Stimulated activated CD8-positive, alpha-beta memory T cell treated with anti-CD3 and anti-CD28 coated beads, Interleukin-4, amount 100 ng/mL, for 4 hours (primary cell): Measurements from ENCODE around the gene ASPSCR1.

Experiments used
- DNase-seq, 2 donors: peaks; one replicate each; pipeline ENCODE4 v3.0.0-alpha.2; 2020; ENCODE audit warnings: low read depth in 2 of 2, low spot score in 1 of 2

Gene ASPSCR1

GRCh38 chr17:81996757-81997441 is 19.5 kb downstream of the ASPSCR1 start:
- no peak for DNase-seq

- DNase-seq: no peak
Measured at GRCh38 chr17:81998212-81998611, 20.8 kb downstream of the ASPSCR1 start.

- DNase-seq: no peak
Measured at GRCh38 chr17:81998691-81999438, 21.4 kb downstream of the ASPSCR1 start.

GRCh38 chr17:81999587-81999975 is 22.2 kb downstream of the ASPSCR1 start:
- DNase-seq: no peak

- no peak for DNase-seq
Measured at GRCh38 chr17:81999976-82000802, 22.8 kb downstream of the ASPSCR1 start.

DNA sequence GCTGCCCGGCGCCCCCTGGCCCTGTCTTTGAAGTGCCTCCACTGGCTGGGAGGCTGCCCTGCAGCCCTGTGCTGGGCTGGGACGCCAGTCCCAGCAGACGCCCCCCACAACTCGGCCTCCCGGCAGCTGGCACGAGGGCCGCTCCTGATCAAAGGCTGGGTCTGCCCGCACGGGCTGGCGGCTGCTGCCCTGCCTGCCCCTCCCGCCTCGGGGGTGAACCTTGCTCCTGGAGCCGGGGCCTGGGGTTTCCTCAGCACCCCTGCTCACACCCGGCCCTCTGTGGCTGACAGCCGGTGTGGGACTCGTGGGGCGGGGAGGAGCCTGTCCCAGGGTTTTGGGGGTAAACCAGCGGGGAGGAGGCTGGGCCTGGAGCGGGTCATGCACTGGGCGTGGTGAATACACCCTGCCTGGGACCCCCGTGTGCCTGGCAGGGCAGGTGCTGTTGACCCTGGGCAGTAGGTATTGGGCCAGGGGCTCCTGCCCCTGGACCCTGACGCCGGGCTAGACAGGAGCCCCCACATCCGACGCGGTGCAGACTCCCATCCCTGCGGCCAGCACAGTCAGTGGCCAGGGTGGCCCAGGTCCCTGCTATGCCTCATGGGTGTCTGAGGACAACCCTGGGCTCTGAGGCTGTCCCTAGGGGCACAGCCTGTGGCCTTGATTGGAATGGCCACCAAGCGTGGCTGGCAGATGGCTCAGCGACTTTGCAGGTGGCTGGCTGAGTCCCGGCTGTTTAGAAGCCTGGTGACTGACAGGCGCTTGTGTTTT is 23.6 kb downstream of the ASPSCR1 start:
- no peak for DNase-seq

- no peak for DNase-seq
Measured at GRCh38 chr17:82001571-82002056, 24.2 kb downstream of the ASPSCR1 start.

DNA sequence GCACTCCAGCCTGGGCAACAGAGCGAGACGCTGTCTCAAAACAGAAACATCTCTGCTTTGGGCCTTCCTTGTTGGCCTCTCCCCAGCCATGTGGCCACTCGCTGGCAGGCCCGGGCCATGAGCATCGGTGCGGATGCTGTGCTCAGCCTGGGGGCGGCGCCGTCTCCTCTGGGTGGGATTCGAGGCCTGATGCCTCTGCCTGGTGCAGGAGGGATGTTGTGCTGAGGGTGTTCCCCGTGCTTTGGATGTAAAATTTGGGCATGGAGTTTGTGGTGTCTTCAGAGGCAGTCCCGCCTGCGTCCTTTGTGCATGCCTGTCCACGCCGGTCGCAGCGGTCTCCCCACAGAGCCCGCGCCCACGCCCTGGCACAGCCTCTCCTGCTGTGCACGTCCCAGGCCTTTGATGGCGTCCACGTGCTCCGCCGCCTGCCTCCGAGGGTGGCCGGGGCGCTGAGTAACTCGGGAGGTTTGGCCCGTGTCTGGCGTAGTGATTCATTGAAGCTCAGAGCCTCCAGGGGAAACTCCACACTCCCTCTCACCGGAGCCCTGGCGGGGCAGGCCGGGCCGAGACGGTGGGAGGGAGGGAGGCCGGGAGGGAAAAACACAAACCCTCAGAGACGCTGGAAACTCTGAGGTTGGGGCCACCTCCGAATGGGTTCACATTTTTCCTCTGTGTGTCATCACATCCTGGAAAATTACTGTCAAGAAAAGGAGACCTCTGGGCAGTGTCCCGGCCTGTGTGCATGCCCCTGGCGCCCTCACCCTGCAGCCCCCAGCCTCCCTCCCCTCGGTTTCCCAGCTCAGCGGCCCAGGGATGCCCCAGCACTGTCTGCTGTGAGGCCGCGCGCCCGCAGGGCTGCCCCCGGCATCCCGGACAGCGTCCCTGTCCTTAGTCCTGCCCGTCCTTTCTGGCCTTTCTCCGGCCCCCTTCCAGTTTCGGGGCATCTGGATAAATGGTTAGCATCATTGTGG is 26.3 kb downstream of the ASPSCR1 start:
- DNase-seq: no peak

DNA sequence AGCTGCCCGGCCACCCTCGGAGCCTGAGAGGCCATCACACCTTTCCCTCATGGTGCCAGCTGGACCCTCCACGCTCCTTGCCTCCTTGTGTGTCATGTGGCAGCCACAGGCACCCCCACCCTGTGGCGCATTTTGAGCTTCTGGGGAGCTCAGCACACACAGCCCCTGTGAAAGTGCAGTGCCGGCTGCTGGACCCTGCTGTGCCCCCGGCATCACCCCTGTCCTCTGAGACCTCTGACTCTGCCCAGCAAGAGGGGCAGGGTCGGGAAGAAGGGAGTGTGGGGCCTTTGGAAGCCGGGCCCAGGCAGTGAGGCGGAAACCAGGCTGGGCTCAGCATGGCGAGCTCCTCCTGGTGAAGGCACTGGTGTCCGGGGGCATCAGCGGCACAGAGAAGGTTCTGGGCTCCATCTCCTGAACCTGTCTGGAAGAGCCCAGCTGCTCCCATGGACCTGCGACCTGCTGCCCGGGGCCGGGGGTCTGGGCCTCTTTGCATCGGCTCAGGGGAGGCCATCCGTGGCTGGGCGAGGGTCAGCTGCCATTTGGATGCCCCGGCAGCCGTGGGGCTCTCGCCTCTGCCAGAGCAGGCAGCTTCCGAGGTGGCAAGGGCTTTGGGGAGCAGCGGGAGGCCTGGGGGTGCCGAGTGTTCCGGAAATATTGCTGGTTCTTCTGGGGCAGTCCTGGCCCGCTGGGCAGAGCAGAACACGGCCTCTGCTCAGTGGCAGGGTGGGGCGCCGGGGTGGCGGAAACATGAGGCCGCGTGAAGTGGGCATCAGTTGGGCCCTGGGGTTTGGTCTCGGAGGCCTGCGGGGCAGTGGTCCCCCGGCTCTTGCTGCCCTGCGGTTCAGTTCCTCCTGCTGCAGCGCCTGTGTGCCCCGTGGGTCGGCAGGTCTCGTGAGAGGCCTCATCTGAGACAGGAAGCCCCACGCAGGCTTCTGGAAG is 27.4 kb downstream of the ASPSCR1 start:
- no peak for DNase-seq

- no peak for DNase-seq
Measured at GRCh38 chr17:82005701-82006348, 28.4 kb downstream of the ASPSCR1 start.

GRCh38 chr17:82006468-82007227 is 29.2 kb downstream of the ASPSCR1 start:
- no peak for DNase-seq

- no peak for DNase-seq
Measured at GRCh38 chr17:82007228-82007494, 29.7 kb downstream of the ASPSCR1 start.

GRCh38 chr17:82007495-82008257 is 30.2 kb downstream of the ASPSCR1 start:
- no peak for DNase-seq

DNA sequence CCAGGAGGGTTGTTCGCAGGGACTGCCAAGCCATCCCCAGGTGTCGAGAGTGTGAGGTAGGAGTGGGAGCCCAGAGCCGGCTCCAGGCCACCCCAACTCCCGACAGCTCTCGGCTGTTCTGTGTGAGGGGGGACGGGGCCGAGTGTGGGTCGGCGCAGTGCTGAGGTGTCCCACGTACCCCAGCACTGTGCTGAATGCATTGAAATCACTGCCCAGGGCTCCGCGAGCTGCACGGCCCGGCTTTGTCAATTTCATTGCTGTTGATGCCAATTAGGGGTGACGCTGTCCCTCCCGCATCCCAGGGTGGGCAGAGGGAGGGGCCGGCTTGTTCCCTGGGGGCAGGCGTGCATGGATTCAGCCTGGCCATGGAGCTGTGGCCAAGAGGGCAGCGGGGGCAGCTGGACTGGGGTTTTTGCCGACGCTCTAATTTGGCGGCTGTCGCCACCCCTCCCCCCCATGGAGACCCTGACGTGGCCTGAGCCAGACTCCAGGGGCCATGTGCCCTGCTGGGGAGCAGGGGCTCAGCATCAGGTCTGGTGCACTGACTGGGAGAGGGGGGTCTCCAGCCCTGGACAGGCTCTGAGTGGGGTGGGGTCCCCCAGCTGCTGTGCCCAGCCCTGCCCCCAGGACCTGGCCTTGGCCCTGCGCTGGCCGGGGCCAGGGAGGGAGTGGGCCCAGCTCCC is 31.0 kb downstream of the ASPSCR1 start:
- DNase-seq: no peak

GRCh38 chr17:82008941-82009405 is 31.5 kb downstream of the ASPSCR1 start:
- DNase-seq: no peak

DNA sequence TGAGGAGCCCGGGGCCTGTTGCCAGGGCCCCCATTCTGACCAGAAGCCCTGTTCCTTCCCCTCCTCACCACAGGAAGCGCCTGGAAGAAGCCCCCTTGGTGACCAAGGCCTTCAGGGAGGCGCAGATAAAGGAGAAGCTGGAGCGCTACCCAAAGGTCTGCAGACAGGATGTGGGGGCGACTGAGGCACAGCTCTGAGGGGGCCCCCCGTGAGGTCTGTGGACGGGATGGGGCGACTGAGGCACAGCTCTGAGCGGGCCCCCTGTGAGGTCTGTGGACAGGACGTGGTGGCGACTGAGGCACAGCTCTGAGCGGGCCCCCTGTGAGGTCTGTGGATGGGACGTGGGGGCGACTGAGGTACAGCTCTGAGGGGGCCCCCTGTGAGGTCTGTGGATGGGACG is 32.0 kb downstream of the ASPSCR1 start:
- no peak for DNase-seq
